H9 (cell line): ENCODE results near the gene SYNGR2. TPM values are rescaled to one million over a fixed set of nuclear protein-coding genes. Genes with fewer than 3 reads are reported as not detected.

Source experiments
- DNase-seq: peaks from one replicate; pipeline ENCODE4 v3.0.0-alpha.2; 2017
- H2AFZ ChIP-seq: one replicate; pipeline ENCODE4 v1.6.1; 2013; ENCODE audit warnings: mild to moderate bottlenecking, low read length, control low read depth, moderate library complexity
- H2AK5ac ChIP-seq: 2 replicates; pipeline ENCODE4 v1.6.1; 2013; ENCODE audit warnings: low read length, control low read depth, mixed read lengths; ENCODE audit not compliant: insufficient read length
- H2BK120ac ChIP-seq: one replicate; pipeline ENCODE4 v1.6.1; 2013; ENCODE audit warnings: low read depth, mild to moderate bottlenecking, low read length, control low read depth, inconsistent platforms; ENCODE audit not compliant: poor library complexity, severe bottlenecking
- H2BK12ac ChIP-seq: 2 replicates; pipeline ENCODE4 v1.6.1; 2013; ENCODE audit warnings: low read length, control low read depth, mixed read lengths, low read depth; ENCODE audit not compliant: insufficient read length
- H2BK15ac ChIP-seq: 2 replicates; pipeline ENCODE4 v1.6.1; 2013; ENCODE audit warnings: low read depth, low read length, control low read depth
- H2BK20ac ChIP-seq: one replicate; pipeline ENCODE4 v1.6.1; 2013; ENCODE audit warnings: low read depth, mild to moderate bottlenecking, low read length, control low read depth, inconsistent platforms; ENCODE audit not compliant: poor library complexity, severe bottlenecking
- H2BK5ac ChIP-seq: 2 replicates; pipeline ENCODE4 v1.6.1; 2013; ENCODE audit warnings: low read length, control low read depth, mixed read lengths; ENCODE audit not compliant: insufficient read length
- H3K14ac ChIP-seq: 2 replicates; pipeline ENCODE4 v1.6.1; 2013; ENCODE audit warnings: low read length, control low read depth; ENCODE audit not compliant: insufficient read depth
- H3K18ac ChIP-seq: 2 replicates; pipeline ENCODE4 v1.6.1; 2013; ENCODE audit warnings: low read depth, mild to moderate bottlenecking, mixed read lengths, low read length, control low read depth; ENCODE audit not compliant: insufficient read length
- H3K23ac ChIP-seq: 2 replicates; pipeline ENCODE4 v1.6.1; 2013; ENCODE audit warnings: low read length, control low read depth, mixed read lengths, low read depth; ENCODE audit not compliant: insufficient read length
- H3K23me2 ChIP-seq: 2 replicates; pipeline ENCODE4 v1.6.1; 2013; ENCODE audit warnings: low read depth, mild to moderate bottlenecking, mixed read lengths, low read length, control low read depth; ENCODE audit not compliant: insufficient read length, poor library complexity, severe bottlenecking
- H3K27ac ChIP-seq: 2 replicates; pipeline ENCODE4 v1.5.1; 2013; ENCODE audit warnings: low read length, control low read depth, mixed read lengths, low read depth; ENCODE audit not compliant: insufficient read length
- H3K27me3 ChIP-seq: 2 replicates; pipeline ENCODE4 v1.6.1; 2013; ENCODE audit warnings: low read length, control low read depth, inconsistent platforms; ENCODE audit not compliant: insufficient read depth
- H3K4ac ChIP-seq: 2 replicates; pipeline ENCODE4 v1.6.1; 2013; ENCODE audit warnings: low read depth, mild to moderate bottlenecking, control low read depth, inconsistent platforms, low read length, moderate library complexity
- H3K4me1 ChIP-seq: 2 replicates; pipeline ENCODE4 v1.6.1; 2013; ENCODE audit warnings: low read length, control low read depth, inconsistent platforms; ENCODE audit not compliant: insufficient read depth
- H3K4me2 ChIP-seq: 2 replicates; pipeline ENCODE4 v1.6.1; 2013; ENCODE audit warnings: low read length, control low read depth, mixed read lengths; ENCODE audit not compliant: insufficient read length, insufficient read depth
- H3K56ac ChIP-seq: 2 replicates; pipeline ENCODE4 v1.6.1; 2013; ENCODE audit warnings: low read depth, mild to moderate bottlenecking, mixed read lengths, low read length, control low read depth; ENCODE audit not compliant: insufficient read length
- H3K79me1 ChIP-seq: 2 replicates; pipeline ENCODE4 v1.6.1; 2013; ENCODE audit warnings: low read depth, mild to moderate bottlenecking, moderate library complexity, low read length, control low read depth, inconsistent platforms; ENCODE audit not compliant: insufficient read depth, poor library complexity, severe bottlenecking
- H3K79me2 ChIP-seq: 2 replicates; pipeline ENCODE4 v1.6.1; 2013; ENCODE audit warnings: low read length, control low read depth, inconsistent platforms; ENCODE audit not compliant: insufficient read depth
- H3K9ac ChIP-seq: 2 replicates; pipeline ENCODE4 v1.6.1; 2013; ENCODE audit warnings: low read length, control low read depth, mixed read lengths; ENCODE audit not compliant: insufficient read length; ENCODE audit errors: extremely low read depth
- H3K9me3 ChIP-seq: one replicate; pipeline ENCODE4 v1.6.1; 2013; ENCODE audit warnings: low read depth, low read length, inconsistent platforms; ENCODE audit not compliant: control insufficient read depth
- H3T11ph ChIP-seq: one replicate; pipeline ENCODE4 v1.6.1; 2013; ENCODE audit warnings: mild to moderate bottlenecking, low read length, control low read depth, inconsistent platforms
- H4K20me1 ChIP-seq: one replicate; pipeline ENCODE4 v1.6.1; 2013; ENCODE audit not compliant: control insufficient read depth, insufficient read length, insufficient read depth
- H4K5ac ChIP-seq: 2 replicates; pipeline ENCODE4 v1.6.1; 2013; ENCODE audit warnings: low read depth, mild to moderate bottlenecking, mixed read lengths, low read length, control low read depth; ENCODE audit not compliant: insufficient read length
- H4K8ac ChIP-seq: replicated peaks from 2 replicates; pipeline ENCODE4 v1.6.1; 2013; ENCODE audit warnings: low read length, control low read depth, mixed read lengths, low read depth; ENCODE audit not compliant: insufficient read length
- H4K91ac ChIP-seq: 2 replicates; pipeline ENCODE4 v1.6.1; 2013; ENCODE audit warnings: low read depth, mild to moderate bottlenecking, moderate library complexity, mixed read lengths, low read length, control low read depth; ENCODE audit not compliant: insufficient read length
- H3K27ac Mint-ChIP-seq, 3 experiments: 2 replicates in 2 of 3; 3 replicates in 1 of 3; pipeline ENCODE4 v1.8.0; 2020 to 2021; ENCODE audit warnings: mixed read lengths in 3 of 3, mild to moderate bottlenecking in 1 of 3, moderate library complexity in 1 of 3
- H3K27me3 Mint-ChIP-seq: 2 replicates; pipeline ENCODE4 v1.8.0; 2021; ENCODE audit warnings: low read depth, mild to moderate bottlenecking, moderate library complexity, mixed read lengths
- H3K36me3 Mint-ChIP-seq, 3 experiments: 2 replicates in 2 of 3; 3 replicates in 1 of 3; pipeline ENCODE4 v1.8.0; 2020 to 2021; ENCODE audit warnings: low read depth in 3 of 3, mixed read lengths in 3 of 3; ENCODE audit not compliant: insufficient read depth in 1 of 3
- H3K4me1 Mint-ChIP-seq, 2 experiments: 2 replicates each; pipeline ENCODE4 v1.8.0; 2020; ENCODE audit warnings: mixed read lengths in 2 of 2
- H3K4me3 Mint-ChIP-seq, 2 experiments: 2 replicates in 1 of 2; 3 replicates in 1 of 2; pipeline ENCODE4 v1.8.0; 2020 to 2021; ENCODE audit warnings: mild to moderate bottlenecking in 2 of 2, mixed read lengths in 2 of 2, moderate library complexity in 1 of 2
- H3K9me3 Mint-ChIP-seq, 2 experiments: 2 replicates in 1 of 2; 3 replicates in 1 of 2; pipeline ENCODE4 v1.8.0; 2020; ENCODE audit warnings: mild to moderate bottlenecking in 2 of 2, mixed read lengths in 2 of 2, moderate library complexity in 1 of 2
- CTCF ChIP-seq: fragments of 200-600 bp; sonication (generic); conservative IDR thresholded peaks from 3 replicates; pipeline ENCODE4 v1.8.0; 2021; ENCODE audit warnings: antibody characterized with exemption, mild to moderate bottlenecking
- WGBS: extraction: QIAGEN DNeasy Blood & Tissue Kit; methylation state at CpG from one replicate; pipeline ENCODE4 v1.1.7; 2013; ENCODE audit warnings: missing lambda C conversion rate, low lambda C conversion rate, mixed read lengths; ENCODE audit not compliant: insufficient read length; ENCODE audit errors: extremely low coverage; 5-methylcytosine and 5-hydroxymethylcytosine counted together
- total RNA-seq: library from RNA; stranded (reverse); gene quantifications from 2 replicates; pipeline ENCODE4 v1.2.1, GENCODE V29; 2021

SYNGR2 gene
- total RNA-seq, 1 experiment from 2014 or later, result 41.0 TPM

GRCh38 chr17:78200451-78200850 is 32.1 kb downstream of the SYNGR2 start:
- Histone ChIP-seq H3K79me1 (no peaks in the 10 kb centered on the region), H3K79me2 (no peaks in the 10 kb centered on the region; the same call in 1 of the 2 replicates), H3K9ac (no peak overlapping the region), H3K4me1 (peaks cover 10% of the 10 kb centered on the region; the same call in 1 of the 2 replicates), H2AFZ (no peak overlapping the region), H2BK5ac (no peak overlapping the region), H3K56ac (no peak overlapping the region), H2BK120ac (no peak overlapping the region), H2BK20ac (no peak overlapping the region), H4K8ac (no peak overlapping the region), H3K18ac (no peak overlapping the region), H2AK5ac (no peak overlapping the region), H4K5ac (no peak overlapping the region), H3K9me3 (no peaks in the 10 kb centered on the region), H3K4me2 (no peak overlapping the region), H3K27ac (no peak overlapping the region), H2BK15ac (no peak overlapping the region), H3K23ac (no peak overlapping the region), H2BK12ac (no peak overlapping the region), H3K23me2 (no peaks in the 10 kb centered on the region), H3K27me3 (no peaks in the 10 kb centered on the region), H3K4ac (no peak overlapping the region), H3T11ph (no peak overlapping the region), H3K14ac (no peak overlapping the region), H4K20me1 (no peaks in the 10 kb centered on the region), H4K91ac (no peak overlapping the region)
- TF ChIP-seq CTCF, result no peak
- DNase-seq, result no peak
- Mint-ChIP-seq H3K27ac (0 out of 7 replicates have a peak overlapping the region, but pooled peaks of 1 of the 3 experiments have one; percentile 59), H3K36me3 (peaks cover 21 to 61% (median 52%) of the 10 kb centered on the region in 3 experiments; a peak in 6 of 7 replicates), H3K27me3 (no peaks in the 10 kb centered on the region), H3K4me3 (no peak overlapping the region), H3K9me3 (no peaks in the 10 kb centered on the region), H3K4me1 (peaks cover 24 to 25% of the 10 kb centered on the region in 2 experiments)
- no CpG with 5 or more reads among the region's 6 CpGs for WGBS
